OCI-LY3 (cell line): ENCODE measurements around the gene GMPPA.

Experiments
- H2AFZ ChIP-seq: fragments of 200-600, 300-600 bp; shearing (Covaris generic); 2 replicates; pipeline ENCODE4 v1.6.0; 2014; ENCODE audit warnings: antibody characterized with exemption, low read depth, low read length
- H3K27ac ChIP-seq: fragments of 200-600, 300-600 bp; sonication (generic); 2 replicates; pipeline ENCODE4 v1.5.1; 2014; ENCODE audit warnings: mild to moderate bottlenecking, low read length, moderate library complexity, mixed read lengths
- H3K27me3 ChIP-seq: fragments of 200-600, 300-600 bp; sonication (generic); 2 replicates; pipeline ENCODE4 v1.6.1; 2014; ENCODE audit warnings: low read depth, low read length, mixed read lengths
- H3K36me3 ChIP-seq: fragments of 200-600, 300-600 bp; sonication (generic); replicated peaks from 2 replicates; pipeline ENCODE3; 2014; ENCODE audit warnings: low read depth, low read length, mixed read lengths
- H3K4me1 ChIP-seq: fragments of 300-600, 200-600 bp; sonication (generic); 2 replicates; pipeline ENCODE4 v1.6.1; 2014; ENCODE audit warnings: low read length, mixed read lengths
- H3K4me2 ChIP-seq: fragments of 200-600, 300-600 bp; sonication (generic); 2 replicates; pipeline ENCODE4 v1.6.1; 2014; ENCODE audit warnings: low read length, mixed read lengths
- H3K4me3 ChIP-seq: fragments of 300-600, 200-600 bp; sonication (generic); 2 replicates; pipeline ENCODE4 v1.5.1; 2014; ENCODE audit warnings: antibody characterized with exemption, mild to moderate bottlenecking, low read length, moderate library complexity
- H3K79me2 ChIP-seq: fragments of 300-600, 200-600 bp; shearing (Covaris generic); 2 replicates; pipeline ENCODE4 v1.6.1; 2014; ENCODE audit warnings: mild to moderate bottlenecking, low read length, mixed read lengths
- H3K9ac ChIP-seq: fragments of 300-600, 200-600 bp; shearing (Covaris generic); 2 replicates; pipeline ENCODE4 v1.6.0; 2014; ENCODE audit warnings: mild to moderate bottlenecking, low read length, moderate library complexity
- H3K9me3 ChIP-seq: fragments of 200-600, 300-600 bp; shearing (Covaris generic); 2 replicates; pipeline ENCODE4 v1.6.1; 2014; ENCODE audit warnings: low read length, mixed read lengths; ENCODE audit not compliant: insufficient read depth
- H4K20me1 ChIP-seq: fragments of 200-600, 300-600 bp; sonication (generic); 2 replicates; pipeline ENCODE4 v1.6.1; 2016; ENCODE audit warnings: low read length, mixed read lengths; ENCODE audit not compliant: insufficient read depth
- CTCF ChIP-seq: fragments of 200-600, 300-600 bp; sonication (generic); IDR thresholded peaks from 2 replicates; pipeline ENCODE4 v1.5.1; 2014; ENCODE audit warnings: antibody characterized with exemption, low read length, low read depth
- EZH2phosphoT487 ChIP-seq: fragments of 200-600 bp; shearing (Covaris generic); IDR thresholded peaks from 2 replicates; pipeline ENCODE4 v1.6.1; 2018; ENCODE audit warnings: antibody characterized with exemption, mixed run types, low read depth

Gene GMPPA

GRCh38 chr2:219547621-219548020 is 48.9 kb downstream of the GMPPA start:
- TF ChIP-seq EZH2phosphoT487 (no peak), CTCF (no peak)
- Histone ChIP-seq H3K4me3 (no peak overlapping the region), H3K4me1 (no peaks in the 10 kb centered on the region), H3K36me3 (no peaks in the 10 kb centered on the region), H2AFZ (no peak overlapping the region), H4K20me1 (peaks cover 1% of the 10 kb centered on the region; the same call in 1 of the 2 replicates), H3K9me3 (no peaks in the 10 kb centered on the region), H3K9ac (no peak overlapping the region), H3K79me2 (peaks cover 3% of the 10 kb centered on the region), H3K27me3 (no peaks in the 10 kb centered on the region), H3K4me2 (no peak overlapping the region), H3K27ac (no peak overlapping the region)

GRCh38 chr2:219548990-219549389 is 50.3 kb downstream of the GMPPA start:
- H3K79me2 ChIP-seq = no peaks in the 10 kb centered on the region
- H3K36me3 ChIP-seq = no peaks in the 10 kb centered on the region
- no peak overlapping the region for H3K4me3 ChIP-seq
- H3K4me2 ChIP-seq = no peak overlapping the region
- no peaks in the 10 kb centered on the region for H3K27me3 ChIP-seq
- H3K9ac ChIP-seq = no peak overlapping the region
- H3K4me1 ChIP-seq = no peaks in the 10 kb centered on the region
- no peaks in the 10 kb centered on the region for H4K20me1 ChIP-seq
- TF ChIP-seq CTCF (no peak), EZH2phosphoT487 (no peak)
- no peaks in the 10 kb centered on the region for H3K9me3 ChIP-seq
- H3K27ac ChIP-seq = no peak overlapping the region
- no peak overlapping the region for H2AFZ ChIP-seq

- TF ChIP-seq EZH2phosphoT487 (no peak), CTCF (no peak)
- H3K79me2 ChIP-seq = no peaks in the 10 kb centered on the region
- H3K4me2 ChIP-seq = no peak overlapping the region
- no peak overlapping the region for H3K4me3 ChIP-seq
- H2AFZ ChIP-seq = no peak overlapping the region
- H3K27ac ChIP-seq = no peak overlapping the region
- no peak overlapping the region for H3K9ac ChIP-seq
- no peaks in the 10 kb centered on the region for H4K20me1 ChIP-seq
- H3K9me3 ChIP-seq = no peaks in the 10 kb centered on the region
- no peaks in the 10 kb centered on the region for H3K36me3 ChIP-seq
- H3K4me1 ChIP-seq = no peaks in the 10 kb centered on the region
- H3K27me3 ChIP-seq = no peaks in the 10 kb centered on the region
Observed at GRCh38 chr2:219549619-219550018, 50.9 kb downstream of the GMPPA start.

GRCh38 chr2:219551441-219552381 is 53.0 kb downstream of the GMPPA start:
- Histone ChIP-seq H3K9me3 (no peaks in the 10 kb centered on the region), H3K9ac (no peak overlapping the region), H3K79me2 (no peaks in the 10 kb centered on the region), H3K36me3 (no peaks in the 10 kb centered on the region), H3K27me3 (no peaks in the 10 kb centered on the region), H2AFZ (no peak overlapping the region), H3K27ac (no peak overlapping the region), H3K4me2 (no peak overlapping the region), H3K4me1 (no peaks in the 10 kb centered on the region), H3K4me3 (no peak overlapping the region), H4K20me1 (no peaks in the 10 kb centered on the region)
- no peak for TF ChIP-seq EZH2phosphoT487
- TF ChIP-seq CTCF = no peak
